PC-9 (cell line): ENCODE results near the gene GPR17.

Experiments
- CTCF ChIP-seq: fragments of 200-600 bp; sonication (generic); conservative IDR thresholded peaks from 2 replicates; pipeline ENCODE4 v1.6.1; 2017; ENCODE audit warnings: mixed run types, antibody characterized with exemption, mild to moderate bottlenecking, moderate library complexity
- EZH2 ChIP-seq: fragments of 200-600 bp; sonication (generic); IDR thresholded peaks from 2 replicates; pipeline ENCODE4 v1.8.0; 2017; ENCODE audit warnings: antibody characterized with exemption, low read depth

- TF ChIP-seq CTCF (no peak), EZH2 (0 out of 2 replicates have a peak, but pooled peaks have one; percentile 83)
Observed at GRCh38 chr2:127675331-127676261, 29.6 kb downstream of the GPR17 start, which contains the start of gene LIMS2.
